Activated CD8-positive, alpha-beta memory T cell treated with anti-CD3 and anti-CD28 coated beads for 48 hours (primary cell): Measurements from ENCODE around the gene LRRC27.

ENCODE experiments used
- DNase-seq, 3 experiments: peaks; one replicate each; pipeline ENCODE4 v3.0.0-alpha.2; 2020; ENCODE audit warnings: low read depth in 2 of 3, low spot score in 2 of 3

The LRRC27 gene

GRCh38 chr10:132423966-132424861, 92.2 kb downstream of the LRRC27 start:
- no peak for DNase-seq

GRCh38 chr10:132425029-132425756, 93.2 kb downstream of the LRRC27 start:
- DNase-seq, result no peak

GRCh38 chr10:132425757-132426155, 93.8 kb downstream of the LRRC27 start:
- DNase-seq, result no peak

- DNase-seq, result no peak
Observed at GRCh38 chr10:132427006-132427771, 95.2 kb downstream of the LRRC27 start.

- DNase-seq, result no peak
Observed at GRCh38 chr10:132427939-132428367, 96.0 kb downstream of the LRRC27 start.

GRCh38 chr10:132428486-132428995, 96.5 kb downstream of the LRRC27 start:
- DNase-seq, result no peak
